Loucy (cell line): ENCODE results near the gene CELF4.

ENCODE experiments used
- EZH2phosphoT487 ChIP-seq: fragments of 200-600 bp; IDR thresholded peaks from 2 replicates; pipeline ENCODE4 v1.6.1; 2018; ENCODE audit warnings: antibody characterized with exemption, mild to moderate bottlenecking, moderate library complexity, borderline replicate concordance
- TF ChIP-seq, protein P1 (sequence below): fragments of 200-600 bp; sonication (generic); conservative IDR thresholded peaks from 2 replicates; pipeline ENCODE4 v1.5.1; 2014; ENCODE audit warnings: mild to moderate bottlenecking, antibody characterized with exemption, low read length

DNA sequence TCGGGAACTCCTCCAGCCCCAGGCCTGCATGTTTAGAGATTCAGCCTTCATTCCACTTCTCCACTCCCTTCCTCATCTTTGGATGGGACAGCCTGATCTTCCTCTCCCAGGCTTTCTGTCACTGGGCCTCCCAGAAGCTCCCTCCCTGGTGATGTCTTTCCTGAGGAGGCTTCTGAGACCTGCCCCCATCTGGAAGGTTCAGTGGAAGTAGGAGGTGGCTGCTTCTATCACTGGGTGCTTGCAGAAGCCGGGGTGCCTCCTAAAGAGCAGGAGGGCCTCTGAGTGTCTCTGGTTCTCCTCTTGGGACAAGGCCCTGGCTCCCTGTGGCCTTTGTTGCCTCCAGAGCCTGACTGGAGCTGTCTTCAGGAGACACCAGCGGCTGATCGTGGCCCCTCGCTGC is 108.7 kb downstream of the CELF4 start:
- TF ChIP-seq, protein P1, sequence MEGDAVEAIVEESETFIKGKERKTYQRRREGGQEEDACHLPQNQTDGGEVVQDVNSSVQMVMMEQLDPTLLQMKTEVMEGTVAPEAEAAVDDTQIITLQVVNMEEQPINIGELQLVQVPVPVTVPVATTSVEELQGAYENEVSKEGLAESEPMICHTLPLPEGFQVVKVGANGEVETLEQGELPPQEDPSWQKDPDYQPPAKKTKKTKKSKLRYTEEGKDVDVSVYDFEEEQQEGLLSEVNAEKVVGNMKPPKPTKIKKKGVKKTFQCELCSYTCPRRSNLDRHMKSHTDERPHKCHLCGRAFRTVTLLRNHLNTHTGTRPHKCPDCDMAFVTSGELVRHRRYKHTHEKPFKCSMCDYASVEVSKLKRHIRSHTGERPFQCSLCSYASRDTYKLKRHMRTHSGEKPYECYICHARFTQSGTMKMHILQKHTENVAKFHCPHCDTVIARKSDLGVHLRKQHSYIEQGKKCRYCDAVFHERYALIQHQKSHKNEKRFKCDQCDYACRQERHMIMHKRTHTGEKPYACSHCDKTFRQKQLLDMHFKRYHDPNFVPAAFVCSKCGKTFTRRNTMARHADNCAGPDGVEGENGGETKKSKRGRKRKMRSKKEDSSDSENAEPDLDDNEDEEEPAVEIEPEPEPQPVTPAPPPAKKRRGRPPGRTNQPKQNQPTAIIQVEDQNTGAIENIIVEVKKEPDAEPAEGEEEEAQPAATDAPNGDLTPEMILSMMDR = no peak
- no peak for TF ChIP-seq EZH2phosphoT487
